GM18951 (cell line): ENCODE results near the gene KTI12.

Source experiments
- POLR2A ChIP-seq: IDR thresholded peaks from 4 replicates; pipeline ENCODE4 v1.6.1; 2011; ENCODE audit warnings: mild to moderate bottlenecking; ENCODE audit not compliant: insufficient read length, insufficient read depth; ENCODE audit errors: extremely low read depth
- in situ Hi-C: fragments of 300-500 bp; cut with MboI; formaldehyde crosslinking; loops from one replicate; pipeline ENCODE4 v1.12.0; 2022; ENCODE audit warnings: low sequenced_read_pairs, mixed read lengths, inconsistent platforms; ENCODE audit not compliant: unreplicated experiment

Gene KTI12

DNA sequence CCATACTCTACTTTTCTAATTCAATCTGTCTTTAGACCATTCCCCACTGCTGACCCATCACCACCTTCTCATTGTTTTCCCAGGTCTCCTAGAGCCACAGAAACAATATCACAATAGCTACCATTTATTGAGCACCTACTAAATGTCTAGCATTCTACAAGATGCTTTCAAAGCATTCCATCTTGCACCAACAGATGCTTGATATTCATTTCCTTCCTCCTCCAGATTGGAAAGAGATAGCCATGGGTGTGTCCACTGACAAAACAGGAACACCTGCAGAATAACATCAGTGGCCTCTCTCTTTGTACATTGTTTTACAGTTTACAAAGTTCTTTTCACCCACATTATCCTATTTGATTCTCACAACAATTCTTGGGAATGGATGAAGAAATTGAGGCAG is 45.4 kb downstream of the KTI12 start:
- in situ Hi-C loops, result no loop called here
- no peak for TF ChIP-seq POLR2A

DNA sequence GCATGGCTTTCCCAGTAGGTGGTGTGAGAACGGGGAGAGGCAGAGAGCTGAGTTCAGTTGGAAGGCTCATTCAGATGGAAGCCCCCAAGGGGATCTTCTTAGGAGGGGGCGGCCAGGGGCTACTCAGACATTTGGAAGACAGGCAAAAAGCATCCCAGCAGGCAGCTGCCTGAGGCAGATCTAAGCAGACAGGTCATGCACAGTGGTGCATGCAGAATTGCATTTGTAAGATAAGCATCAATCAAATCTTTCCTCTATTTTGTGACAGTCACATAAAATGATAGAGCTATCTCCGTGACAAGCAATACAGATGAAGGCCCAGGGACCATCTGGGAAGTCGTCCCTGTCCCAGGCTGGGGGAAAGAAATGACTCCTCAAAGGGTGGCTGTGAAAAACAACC is 46.9 kb downstream of the KTI12 start:
- no peak for TF ChIP-seq POLR2A
- in situ Hi-C loops, result no loop called here

DNA sequence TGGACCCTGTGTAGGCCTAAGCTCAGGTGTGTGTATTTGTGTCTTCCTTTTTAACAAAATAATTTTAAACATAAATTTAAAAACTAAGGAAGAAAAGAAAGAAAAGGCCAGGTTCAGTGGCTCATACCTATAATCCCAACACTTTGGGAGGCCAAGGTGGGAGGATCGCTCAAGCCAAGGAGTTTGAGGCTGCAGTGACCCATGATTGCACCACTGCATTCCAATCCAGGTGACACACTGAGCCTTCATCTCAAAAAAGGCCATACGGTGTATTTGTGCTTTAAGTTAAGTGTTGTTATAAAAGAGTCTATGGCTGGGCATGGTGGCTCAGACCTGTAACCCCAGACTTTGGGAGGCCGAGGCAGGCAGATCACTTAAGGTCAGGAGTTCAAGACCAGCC is 51.4 kb downstream of the KTI12 start:
- in situ Hi-C loops, result no loop called here
- no peak for TF ChIP-seq POLR2A
